Amniotic stem cell (primary cell): ENCODE data around the gene SMCO2.

Experiments used
- DNase-seq: peaks from one replicate; lab custom pipeline; 2025; lab: John Stamatoyannopoulos, UW

SMCO2 gene

DNA sequence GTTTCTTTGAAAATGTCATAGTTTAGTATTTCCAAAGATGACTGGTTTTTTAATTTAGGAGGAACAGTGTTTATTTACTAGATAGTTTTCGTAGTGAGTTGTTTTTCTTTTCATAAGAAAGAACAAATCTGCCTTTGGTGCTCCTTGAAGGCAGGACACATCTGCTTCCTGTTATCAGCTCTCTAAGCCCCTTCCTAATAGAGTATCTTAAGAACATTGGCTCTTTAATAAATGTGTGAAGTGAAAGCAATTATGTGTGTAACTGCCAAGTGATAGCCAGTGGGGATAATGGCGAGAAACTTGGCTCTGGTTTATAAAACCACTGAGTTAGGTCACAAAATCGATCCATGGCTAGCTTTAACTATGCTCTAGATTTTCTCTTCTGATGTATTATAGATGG lies 54.0 kb downstream of the SMCO2 start:
- no peak for DNase-seq

DNA sequence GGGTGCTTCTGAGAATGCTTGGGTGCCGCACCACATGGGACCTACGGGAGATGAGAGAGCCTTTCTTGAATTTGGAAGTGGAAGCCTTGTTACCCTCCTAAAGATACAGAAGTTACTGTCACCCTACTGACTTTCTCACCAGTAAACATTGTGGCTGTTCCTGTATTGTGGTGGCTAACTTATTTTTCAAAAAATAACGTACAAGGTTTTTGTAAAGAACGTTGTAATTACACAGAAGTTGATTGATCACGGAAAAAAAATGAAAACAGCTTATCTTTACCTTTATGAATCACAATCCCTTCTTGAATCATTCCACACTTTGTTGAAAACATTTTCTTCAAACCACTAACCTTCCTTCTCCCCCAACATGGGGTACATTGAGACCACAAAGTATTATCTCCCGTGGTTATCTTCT lies 55.5 kb downstream of the SMCO2 start:
- no peak for DNase-seq

DNA sequence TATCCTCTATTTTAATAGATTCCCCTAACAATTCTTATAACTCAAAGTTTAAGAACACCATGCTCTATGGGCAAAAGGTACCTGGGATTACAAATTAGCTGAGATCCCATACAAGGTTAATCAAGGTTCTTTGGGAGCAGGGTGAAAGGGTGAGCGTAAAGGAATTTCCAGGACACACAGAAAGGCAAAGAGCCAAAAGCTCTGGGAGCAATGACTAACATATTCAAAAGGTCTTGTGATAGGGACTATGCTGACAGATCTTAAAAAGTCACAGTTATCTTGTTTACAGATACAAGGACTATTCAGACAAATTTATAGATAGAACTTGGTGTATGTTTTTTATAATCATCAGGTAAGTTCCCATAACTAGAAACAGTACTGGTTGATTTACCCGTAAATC lies 58.0 kb downstream of the SMCO2 start:
- no peak for DNase-seq

DNA sequence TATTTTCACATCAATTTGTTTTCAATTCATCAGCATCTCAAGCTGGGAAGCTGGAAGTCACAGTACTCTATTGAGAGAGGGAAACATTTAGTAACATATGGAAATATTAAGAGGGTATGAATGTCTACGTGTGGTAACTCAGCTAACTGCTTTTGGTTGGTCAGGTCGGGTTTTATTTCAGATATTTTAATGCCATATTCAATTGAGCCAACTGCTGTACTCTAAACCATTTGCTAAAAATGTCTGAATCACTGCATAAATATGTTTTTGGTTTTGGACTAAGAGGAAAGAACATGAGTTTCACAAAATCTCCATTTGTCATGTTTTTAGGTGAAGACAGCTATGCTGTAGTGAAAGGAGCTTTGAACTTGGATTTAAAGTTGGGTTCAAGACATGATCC lies 58.6 kb downstream of the SMCO2 start:
- peak; percentile 39 for DNase-seq

DNA sequence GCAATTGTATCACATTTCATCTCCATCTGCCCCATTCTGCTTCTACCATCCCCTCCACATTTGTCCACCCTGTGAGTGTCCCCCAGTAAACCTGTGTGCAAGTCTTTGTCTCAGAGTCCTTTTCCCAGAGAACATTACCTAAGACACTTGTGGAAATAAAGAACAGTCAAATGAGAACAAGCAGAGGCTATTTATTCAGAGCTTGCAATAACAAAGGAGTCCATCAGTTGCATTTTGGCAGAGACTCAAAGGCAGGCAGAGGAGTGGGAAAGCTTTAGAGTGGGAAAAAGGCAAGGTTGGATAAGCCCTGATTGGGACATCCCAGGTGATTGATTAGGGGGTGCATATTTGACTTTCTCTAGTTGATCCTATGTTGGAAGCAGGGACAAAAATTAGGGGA lies 59.2 kb downstream of the SMCO2 start:
- no peak for DNase-seq

DNA sequence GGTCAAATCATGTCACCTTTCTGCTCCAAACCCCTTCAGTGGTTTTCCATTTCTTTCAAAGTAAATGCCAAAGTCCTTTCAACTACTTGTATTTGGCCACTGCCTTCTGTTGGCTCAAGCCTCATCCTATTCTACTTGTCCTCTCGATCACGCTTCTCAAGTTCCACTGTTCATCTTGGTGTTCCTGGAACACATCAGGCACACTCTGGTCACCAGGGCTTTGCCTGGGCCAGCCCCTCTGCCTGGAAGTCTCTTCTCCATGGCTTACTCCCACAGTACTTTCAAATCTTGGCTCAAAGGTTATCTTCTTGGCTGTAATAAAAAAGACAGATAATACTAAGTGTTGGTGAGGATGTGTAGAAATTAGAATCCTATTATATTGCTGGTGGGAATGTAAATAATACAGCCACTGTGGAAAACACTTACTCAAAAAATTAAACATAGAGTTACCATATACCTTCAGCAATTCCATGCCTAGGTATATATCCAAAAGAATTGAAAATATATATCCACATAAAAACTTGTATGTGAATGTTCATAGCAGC lies 60.2 kb downstream of the SMCO2 start:
- DNase-seq = no peak

DNA sequence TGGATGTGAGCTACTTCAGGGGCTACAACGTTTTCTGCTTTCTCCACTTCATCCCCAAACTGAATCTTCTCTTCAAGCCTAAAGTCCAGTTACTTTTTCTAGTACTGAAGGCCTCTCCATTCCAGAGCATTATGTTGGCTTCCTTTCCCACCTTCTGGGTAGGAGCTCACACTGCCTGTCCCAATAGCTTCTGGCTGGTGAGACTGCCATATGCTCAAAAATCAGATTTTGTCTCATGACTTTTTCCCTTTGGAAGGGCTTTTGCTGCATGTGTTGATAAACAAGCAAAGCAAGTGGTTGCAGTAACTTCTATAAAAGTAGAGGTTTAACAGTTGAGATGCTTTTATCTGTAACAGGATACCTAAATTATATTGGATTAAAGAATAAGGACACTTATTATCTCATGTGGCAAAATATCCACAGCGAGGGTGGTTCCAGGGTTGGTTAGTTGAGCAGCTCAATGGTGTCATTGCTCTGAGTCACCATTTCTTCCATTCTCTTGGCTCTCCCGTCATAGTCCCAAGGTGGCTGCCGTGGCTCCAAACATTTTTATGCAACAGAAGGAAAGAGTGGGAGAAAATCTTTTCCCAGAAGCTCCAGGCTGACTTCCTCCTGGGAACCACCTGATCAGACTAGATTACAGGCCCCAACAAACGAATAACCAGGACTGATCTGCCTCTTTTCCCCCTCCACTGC lies 62.3 kb downstream of the SMCO2 start:
- DNase-seq = no peak

DNA sequence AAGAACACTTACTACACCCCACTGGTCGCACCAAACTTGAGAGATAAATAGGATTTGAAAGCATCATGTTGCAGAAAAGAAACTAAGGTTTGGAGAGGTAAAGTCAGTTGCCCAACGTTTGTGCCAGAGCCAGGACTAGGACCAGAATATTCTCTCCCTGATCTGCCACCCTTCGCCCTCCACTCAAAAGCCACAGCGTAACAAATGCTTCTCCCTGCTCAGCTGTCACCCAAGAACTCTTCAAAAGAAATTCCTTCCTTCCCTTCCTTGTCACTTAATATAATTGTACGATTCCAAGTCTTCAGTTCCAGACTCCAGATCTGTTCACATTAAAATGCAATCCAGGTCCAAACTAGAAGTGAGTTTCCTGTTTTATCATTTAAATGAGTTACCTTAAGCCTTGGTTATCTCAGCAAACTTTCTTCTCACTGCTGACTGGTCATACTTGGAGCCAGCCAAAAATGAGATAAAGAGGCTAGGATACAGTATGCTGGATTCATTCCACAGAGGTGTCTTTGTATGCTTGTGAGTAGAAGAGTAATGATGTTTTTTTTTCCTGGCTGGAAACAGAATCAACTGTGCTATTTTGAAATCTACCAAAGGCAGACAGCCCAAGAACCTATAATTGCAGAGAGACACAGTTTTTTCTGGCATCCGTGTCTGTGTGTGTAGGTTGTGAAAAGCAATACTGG lies 64.6 kb downstream of the SMCO2 start:
- DNase-seq = no peak

DNA sequence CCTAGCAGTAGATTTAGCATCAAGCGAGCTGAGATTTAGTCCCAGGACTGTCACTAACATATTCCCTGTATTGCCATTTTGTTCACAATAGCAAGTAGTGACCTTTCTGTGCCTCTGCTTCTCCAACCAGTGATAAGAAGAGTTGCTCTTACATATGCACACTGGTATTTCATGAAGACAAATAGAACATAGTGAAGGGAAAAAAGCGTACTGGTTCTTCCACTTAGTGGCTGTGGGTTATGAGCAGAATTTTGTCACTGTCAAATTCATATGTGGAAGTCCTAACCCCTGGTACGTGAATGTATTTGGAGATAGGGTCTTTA lies 65.1 kb downstream of the SMCO2 start:
- DNase-seq = no peak

DNA sequence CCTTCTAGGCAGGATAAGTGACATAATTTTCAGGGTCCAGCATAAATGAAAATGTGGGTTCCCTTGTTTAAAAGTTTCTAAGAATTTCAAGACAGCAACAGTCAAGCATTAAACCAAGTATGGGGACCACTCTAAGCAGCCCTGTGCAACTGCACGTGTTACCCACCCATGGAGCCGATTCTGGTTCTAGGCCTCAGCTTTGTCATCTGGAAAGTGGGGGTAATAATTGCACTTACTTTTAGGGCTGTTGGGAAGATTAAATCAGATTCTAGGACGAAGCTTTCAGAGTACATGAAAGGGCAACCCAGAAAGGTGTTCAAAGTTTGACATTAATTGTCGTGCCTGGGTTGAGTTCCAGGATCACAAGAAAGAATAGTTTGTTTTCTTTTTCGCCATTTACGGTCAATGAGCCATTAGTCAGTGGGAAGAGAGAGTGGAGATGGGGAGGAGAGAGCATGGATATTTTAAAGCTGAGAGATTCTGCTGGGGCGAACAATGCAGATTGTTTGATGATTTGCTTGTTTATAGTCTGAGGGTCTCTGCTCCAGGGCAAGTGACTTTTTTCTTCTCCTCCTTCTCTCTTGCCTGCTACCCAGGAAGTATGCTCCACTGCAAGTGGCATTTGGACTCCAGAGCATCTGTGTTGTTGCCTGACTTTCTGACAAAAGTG lies 66.8 kb downstream of the SMCO2 start:
- DNase-seq = no peak

DNA sequence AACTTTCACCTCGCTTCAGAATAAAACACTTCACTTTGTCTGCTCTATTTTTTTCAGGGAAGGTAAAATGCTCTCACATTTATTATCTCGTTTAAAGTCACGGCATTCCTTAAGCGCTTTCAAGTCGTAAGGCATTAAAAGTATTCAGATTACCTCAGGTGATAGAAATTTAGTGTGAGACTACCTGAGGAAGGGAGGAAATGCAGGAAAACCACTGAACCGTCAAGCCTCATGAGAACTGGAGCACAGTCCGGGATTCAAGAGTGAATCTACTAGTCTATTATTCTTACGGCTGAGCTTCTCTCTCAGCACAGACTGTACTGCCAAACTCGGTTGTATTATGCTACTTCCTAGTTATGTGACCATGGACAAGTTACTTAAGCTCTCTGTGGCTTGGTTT lies 69.1 kb downstream of the SMCO2 start:
- DNase-seq = no peak

DNA sequence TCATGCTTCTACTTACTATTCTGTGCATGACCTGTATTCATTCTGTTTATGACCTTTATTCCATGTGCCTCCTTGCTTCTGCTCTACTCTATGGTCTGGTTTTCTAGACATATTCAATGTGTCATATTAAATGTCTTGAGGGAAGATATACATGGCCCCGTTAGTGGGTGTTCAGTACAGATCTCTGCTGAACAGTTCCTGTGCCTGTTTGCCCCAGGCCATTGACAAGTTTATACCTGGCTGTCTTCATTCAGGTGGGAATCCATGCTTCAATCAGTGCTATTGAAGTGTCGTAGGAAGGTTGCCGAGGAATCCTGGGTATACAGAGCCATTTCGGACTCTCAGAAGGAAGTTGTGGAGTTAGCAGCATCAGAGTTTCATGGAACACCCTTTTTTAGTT lies 70.1 kb downstream of the SMCO2 start:
- DNase-seq = no peak

DNA sequence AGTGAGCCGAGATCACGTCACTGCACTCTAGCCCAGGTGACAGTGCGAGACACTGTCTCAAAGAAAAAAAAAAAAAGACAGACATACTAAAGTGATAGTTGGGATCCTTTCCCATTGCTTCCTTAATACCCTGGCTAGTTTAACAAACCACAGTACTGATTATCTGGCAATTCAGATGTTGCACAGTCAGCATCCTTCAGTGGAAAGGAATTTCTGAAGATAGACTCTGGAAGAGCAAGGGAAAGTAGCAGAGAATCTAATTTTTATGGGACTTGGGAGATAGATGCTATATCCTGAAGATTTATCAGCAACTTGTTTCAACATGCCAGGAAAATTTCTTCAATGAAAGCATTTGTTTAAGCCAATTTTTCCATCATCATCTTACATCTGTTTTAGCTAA lies 71.0 kb downstream of the SMCO2 start:
- DNase-seq = no peak

DNA sequence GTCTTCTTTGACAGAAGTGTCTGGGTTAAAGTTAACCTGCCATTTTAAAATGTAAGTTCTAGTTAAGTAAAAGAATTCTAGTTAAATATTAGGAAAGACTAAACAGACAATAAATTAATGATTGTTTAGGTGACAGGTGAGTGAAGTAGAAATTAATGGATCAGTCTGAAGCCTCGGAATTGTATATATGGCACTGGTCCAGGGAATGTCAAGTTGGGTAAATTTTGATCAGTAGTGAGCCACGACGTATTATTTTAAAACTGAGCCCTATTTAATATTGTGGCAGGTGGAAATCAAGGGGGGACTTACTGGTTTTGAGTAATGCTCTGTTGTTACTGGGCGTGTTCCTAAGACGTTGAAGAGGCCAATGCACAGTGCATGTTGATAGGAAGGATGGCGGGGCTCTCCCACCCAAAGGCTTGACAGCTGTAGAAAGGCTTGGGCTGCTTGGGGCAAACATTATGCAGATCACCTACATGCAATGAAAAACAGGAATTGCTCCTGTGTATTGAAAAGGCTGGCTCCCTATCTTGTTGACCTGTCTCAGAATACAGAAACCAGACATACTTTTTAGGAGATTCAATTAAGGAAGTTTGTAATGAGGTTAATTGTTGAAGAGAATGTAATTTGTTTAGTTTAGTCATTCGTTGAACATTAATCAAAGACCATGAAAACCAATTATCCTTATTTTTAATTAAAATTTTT lies 71.6 kb downstream of the SMCO2 start:
- no peak for DNase-seq

DNA sequence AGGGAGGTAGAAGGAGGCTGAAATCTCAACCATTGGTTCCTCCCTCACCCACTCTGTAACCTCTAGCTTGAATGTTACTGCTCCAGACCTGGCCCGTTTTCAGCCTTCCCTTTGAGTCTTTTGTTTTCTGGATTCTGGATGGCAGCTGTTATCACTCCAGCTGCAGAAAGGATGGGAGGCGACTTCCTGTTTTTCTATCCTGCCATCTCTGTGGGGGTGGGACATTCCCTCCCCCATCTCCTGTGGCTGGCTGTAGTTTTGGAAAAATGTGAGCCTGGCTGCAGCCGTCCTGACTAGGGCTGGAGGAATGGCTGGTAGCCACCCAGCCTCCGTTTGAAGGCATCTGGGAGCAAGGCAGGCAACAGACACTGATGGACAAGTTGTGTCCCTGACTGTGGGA lies 74.5 kb downstream of the SMCO2 start:
- no peak for DNase-seq

DNA sequence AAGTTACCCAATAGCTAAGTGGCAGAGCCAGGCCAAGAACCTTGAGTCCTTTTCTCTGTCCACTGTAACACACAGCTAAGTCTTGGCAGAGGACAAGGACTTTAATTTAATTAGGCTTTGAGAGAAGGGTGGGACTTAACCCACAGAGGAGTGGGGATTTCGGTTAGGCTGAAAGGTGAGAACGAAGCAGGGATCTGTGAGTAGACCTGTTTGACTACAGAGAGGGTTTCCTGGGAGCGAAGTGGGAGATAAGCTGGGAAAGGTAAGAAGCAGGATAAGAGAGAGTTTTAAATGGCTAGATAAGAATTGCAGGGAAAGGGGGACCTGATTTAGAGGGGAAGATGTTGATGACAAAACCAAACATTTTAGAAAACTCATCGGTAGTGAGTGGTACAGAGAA lies 75.4 kb downstream of the SMCO2 start:
- no peak for DNase-seq

DNA sequence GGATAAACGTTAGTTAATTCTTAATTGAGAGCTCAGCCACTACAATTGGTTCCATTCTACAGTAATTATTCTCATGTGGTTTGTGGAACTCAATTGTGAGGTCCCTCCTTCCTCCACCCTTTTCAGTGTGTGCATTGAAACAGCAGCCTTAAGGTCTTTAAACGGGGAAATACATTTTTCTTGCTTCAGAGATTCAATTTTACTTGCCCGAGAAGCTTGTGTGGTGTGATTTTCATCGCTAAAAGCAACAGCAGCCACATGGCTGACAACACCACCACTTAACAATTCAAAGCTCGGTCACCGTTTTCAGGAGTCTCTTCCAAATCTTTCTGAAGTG lies 76.7 kb downstream of the SMCO2 start:
- no peak for DNase-seq

DNA sequence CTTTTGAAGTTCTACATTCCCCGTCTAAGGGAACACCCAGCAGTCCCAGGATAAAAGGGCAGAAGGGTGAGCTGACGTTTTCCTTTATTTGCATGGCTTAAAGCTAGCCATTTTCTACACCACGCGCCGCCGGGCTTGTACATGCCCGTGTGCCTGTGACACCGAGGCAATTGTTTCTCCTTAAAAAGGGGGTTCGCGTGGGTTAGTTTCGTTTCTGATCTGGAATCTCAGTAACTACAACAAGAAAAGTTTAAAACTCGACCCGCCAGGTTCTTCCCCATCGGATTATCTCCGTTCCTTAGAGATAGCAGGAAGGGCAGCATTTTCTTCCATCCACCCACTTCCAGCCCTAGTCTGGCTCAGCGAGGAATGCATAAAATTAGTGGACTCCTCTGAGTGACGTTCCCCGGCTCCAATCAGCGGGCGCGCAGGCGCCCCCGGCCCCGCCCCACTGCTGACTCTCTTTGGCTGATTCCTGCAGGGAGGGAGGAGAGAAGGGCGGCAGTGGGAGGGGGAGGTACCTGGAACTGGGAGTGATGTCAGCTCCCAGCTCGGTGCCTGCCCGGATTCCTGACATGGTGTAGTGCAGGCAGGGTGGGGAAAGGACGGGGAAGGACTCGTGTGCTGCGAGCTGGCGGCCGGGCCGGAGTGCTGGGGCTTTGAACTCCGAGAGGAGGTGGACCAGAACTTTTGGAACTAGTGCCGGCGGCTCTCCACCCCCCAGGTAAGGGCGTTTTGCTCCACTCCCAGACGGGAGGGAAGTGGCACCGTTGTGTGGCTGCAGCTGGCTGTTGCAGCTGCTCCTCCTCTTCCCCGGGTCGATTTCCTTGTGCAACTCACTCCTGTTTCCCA lies 77.3 kb downstream of the SMCO2 start, which contains the start of gene PPFIBP1:
Gene PPFIBP1, plus strand, starts transcription at position 565 of the 852 bp plus-strand sequence. CDS start 109,191 bp downstream, outside the sequence.
- DNase-seq = peak; percentile 94

DNA sequence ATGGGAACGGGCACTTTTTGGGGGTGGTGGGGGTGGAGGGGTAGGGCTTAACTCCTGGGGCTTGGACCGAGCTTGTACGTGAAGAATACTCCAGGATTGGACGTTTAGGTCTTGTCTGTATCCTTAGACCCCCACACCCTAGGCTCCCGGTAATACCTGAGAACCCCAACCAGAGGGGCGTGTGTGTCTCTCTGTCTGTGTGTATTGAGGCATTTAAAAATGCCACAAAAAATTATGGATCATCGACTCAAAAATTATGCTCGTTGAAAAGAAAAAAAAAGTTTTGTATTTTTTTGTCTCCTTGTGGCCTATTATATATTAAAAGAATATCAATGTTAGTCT lies 77.9 kb downstream of the SMCO2 start:
- DNase-seq = no peak

DNA sequence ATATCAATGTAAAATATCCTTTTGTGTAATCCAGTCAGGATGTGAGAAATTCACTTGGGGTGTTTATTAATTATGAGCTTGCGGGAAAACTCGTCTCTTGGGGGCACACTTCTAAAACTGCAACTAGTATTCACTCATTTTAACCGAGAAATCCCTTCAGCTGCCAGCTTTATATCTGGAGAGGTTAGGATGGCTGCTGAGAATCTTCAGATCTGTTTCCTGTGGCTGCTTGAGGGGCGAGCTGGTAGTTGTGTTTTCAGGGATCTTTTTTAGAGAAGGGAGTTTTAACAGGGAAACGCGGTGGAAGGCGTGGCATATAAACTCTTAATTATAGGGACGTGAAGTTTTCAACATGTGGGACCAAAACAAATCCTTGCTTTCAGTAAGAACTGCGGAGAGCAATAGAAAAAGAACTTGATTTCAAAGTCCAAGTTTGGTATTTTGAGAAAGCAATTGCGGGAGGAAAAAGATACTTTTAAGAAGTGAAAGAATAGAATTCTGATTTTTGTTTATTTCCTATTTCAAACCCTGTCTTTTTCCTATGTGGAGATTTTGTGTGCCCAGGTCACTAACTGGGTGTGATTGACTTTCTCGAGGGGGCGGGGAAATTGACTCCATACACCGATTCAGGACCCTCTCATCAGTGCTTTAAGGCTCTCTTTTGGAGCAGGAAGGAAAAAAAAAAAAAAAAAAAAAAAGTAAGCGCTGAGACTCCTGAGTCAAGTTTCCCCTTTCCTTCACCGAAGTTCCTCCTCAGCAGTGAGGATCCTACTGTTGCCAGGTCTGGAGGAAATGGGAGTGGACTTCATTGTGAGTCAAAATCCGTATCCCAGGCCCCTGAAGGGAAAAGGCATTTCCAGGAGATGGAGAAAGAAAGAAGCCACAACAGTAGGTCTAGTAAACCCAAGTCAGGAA lies 78.6 kb downstream of the SMCO2 start:
- peak; percentile 47 for DNase-seq

DNA sequence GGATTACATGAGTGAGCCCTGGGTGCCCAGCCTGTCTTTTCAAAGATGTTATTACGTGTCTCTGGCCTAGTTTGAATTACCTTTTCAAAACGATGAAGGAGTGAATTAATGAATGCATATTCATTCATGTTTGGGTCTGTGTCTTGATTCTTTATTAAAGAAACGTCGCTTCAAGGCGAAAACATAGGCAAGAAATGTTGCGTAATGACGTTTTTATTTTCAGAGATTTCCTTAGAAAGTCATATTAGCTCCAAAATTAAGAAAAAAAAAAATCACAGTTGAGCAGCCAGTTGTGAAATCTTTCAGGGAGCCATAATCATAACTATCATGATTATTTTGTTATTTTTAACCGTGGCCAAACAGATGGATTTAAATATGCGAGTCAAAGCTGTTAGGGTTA lies 81.0 kb downstream of the SMCO2 start:
- no peak for DNase-seq
